Esophagus squamous epithelium (tissue), 4 donors: ENCODE data around the gene KCTD6.

ENCODE experiments used
- CTCF ChIP-seq, 6 experiments: fragments of 450-650 bp in 4 of 6; fragments of 200-600 bp in 2 of 6; sonication (generic) in 2 of 6; IDR thresholded peaks; one replicate each; pipeline ENCODE4 v1.5.1; 2016 to 2019; ENCODE audit warnings: antibody characterized with exemption in 6 of 6, mild to moderate bottlenecking in 4 of 6, moderate library complexity in 4 of 6
- POLR2A ChIP-seq, 4 donors: fragments of 450-650 bp; IDR thresholded peaks; one replicate each; pipeline ENCODE4 v1.6.1; 2017; ENCODE audit warnings: antibody characterized with exemption in 4 of 4, mild to moderate bottlenecking in 4 of 4, moderate library complexity in 3 of 4

DNA sequence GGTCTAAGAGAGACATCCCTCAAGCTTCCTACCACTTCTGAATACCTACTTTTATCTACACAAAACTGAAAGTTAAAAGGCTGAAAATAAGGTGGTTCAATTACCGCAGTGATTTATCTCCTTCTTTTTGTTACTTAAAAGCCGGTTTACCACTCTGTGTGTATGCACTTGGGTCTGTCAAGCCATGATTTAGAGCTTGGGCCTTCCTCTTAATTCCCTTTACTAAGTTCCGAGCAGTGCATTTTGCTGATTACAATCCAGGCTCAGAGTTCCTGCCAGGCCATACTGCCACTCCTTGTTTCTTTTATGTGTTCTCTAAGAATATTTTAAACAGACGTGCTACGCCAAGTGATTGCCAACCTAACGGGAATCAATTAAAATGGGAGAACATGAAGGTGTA lies 16.5 kb downstream of the KCTD6 start:
- TF ChIP-seq CTCF (IDR thresholded peaks at IDR 0.05) (no peak), POLR2A (IDR thresholded peaks at IDR 0.05) (no peak)
